HepG2 (cell line): ENCODE measurements around the gene RAB23. TPM values are rescaled to one million over a fixed set of nuclear protein-coding genes. Genes with fewer than 3 reads are reported as not detected.

Experiments
- BRD4 ChIP-seq: sonication (generic); formaldehyde crosslinking; IDR thresholded peaks from 2 replicates; pipeline ENCODE4 v1.4.0; 2020; ENCODE audit warnings: missing genetic modification reagents
- PAF1 ChIP-seq: IDR thresholded peaks from 2 replicates; pipeline ENCODE4 v1.6.1; 2016; ENCODE audit warnings: missing genetic modification reagents, missing compliant biosample characterization
- ZBED4 ChIP-seq: sonication (generic); formaldehyde crosslinking; IDR thresholded peaks from 2 replicates; pipeline ENCODE4 v1.4.0; 2020; ENCODE audit warnings: missing genetic modification reagents, borderline replicate concordance
- ZNF263 ChIP-seq: sonication (generic); formaldehyde crosslinking; IDR thresholded peaks from 2 replicates; pipeline ENCODE4 v1.4.0; 2020; ENCODE audit warnings: missing genetic modification reagents
- ZNF362 ChIP-seq: sonication (generic); formaldehyde crosslinking; IDR thresholded peaks from 2 replicates; pipeline ENCODE4 v1.4.0; 2020; ENCODE audit warnings: missing genetic modification reagents, mild to moderate bottlenecking, borderline replicate concordance
- ZNF646 ChIP-seq: sonication (generic); formaldehyde crosslinking; IDR thresholded peaks from 2 replicates; pipeline ENCODE4 v1.9.0; 2021; ENCODE audit warnings: mild to moderate bottlenecking, missing genetic modification reagents
- polyA plus RNA-seq, 8 experiments: library from polyadenylated mRNA; depleted of rRNA in 3 of 8; stranded (reverse) in 7 of 8; unstranded in 1 of 8; fragments of >200 nt; fragmentation: Illumina TruSeq in 4 of 8; extraction: Trizol in 4 of 8; gene quantifications; 2 replicates each; pipeline versions ENCODE4 v1.2.1 to v1.2.3, GENCODE V29; 2011 to 2016; ENCODE audit warnings: low read depth in 4 of 8, missing spikeins in 1 of 8, mixed read lengths in 1 of 8; ENCODE audit not compliant: insufficient read depth in 1 of 8
- total RNA-seq, 5 experiments: library from RNA; depleted of rRNA; stranded (reverse); fragments of >200 nt; fragmentation: Illumina TruSeq; extraction: Trizol; gene quantifications; 2 replicates each; pipeline ENCODE4 v1.2.3, GENCODE V29; 2016; ENCODE audit warnings: low read depth in 1 of 5

Gene RAB23
- total and polyA plus RNA-seq, 2 of the 13 experiments (the other 11 are each of a cell fraction or from before 2014, with no cell fraction given), result 5.5 to 16.4 TPM

GRCh38 chr6:57221191-57221935 lies 744 bp downstream of the RAB23 start (continued):
- TF ChIP-seq ZBED4 (no peak), ZNF362 (CRISPR knock-in tag) (no peak), PAF1 (no peak), ZNF263 (peak; percentile 72), ZNF646 (no peak), BRD4 (no peak)
